NCI-H2171 treated with DMSO at 0.1 percent for 48 hours (cell line): ENCODE results near the gene ANKRD13C.
"Not testable (repeated sequence)": the region's sequence is repeated elsewhere in the genome, so short reads cannot be mapped to it uniquely, and the experiment has no call there.

Experiments
- DNase-seq: peaks from one replicate; lab custom pipeline; 2025; lab: John Stamatoyannopoulos, UW

The ANKRD13C gene

DNA sequence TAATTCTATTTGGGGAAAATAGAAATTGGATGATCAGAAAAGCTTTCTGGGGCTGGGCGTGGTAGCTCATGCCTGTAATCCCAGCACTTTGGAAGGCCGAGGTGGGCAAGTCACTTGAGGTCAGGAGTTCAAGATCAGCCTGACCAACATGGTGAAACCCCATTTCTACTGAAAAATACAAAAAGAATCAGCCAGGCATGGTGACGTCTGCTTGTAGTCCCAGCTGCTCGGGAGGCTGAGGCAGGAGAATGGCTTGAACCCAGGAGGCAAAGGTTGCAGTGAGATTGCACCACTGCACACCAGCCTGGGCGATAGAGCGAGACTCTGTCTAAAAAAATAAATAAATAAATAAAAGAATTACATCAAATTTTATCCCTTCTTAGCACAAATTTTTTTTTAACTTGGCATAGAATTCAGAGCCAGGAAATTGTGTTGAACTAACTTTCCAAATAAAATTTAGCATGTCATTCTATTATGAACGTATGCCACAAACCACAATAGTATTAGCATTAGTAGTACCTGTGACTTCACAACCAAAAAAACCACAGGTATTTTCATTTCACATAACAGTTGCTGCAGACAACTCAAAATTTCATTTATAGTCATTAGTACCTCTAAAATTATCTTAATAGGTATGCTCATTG, 4.5 kb upstream of the ANKRD13C start:
- DNase-seq, result no peak

- no peak for DNase-seq
These were observed 1.4 kb upstream of the ANKRD13C start for GRCh38 chr1:70355920-70356319.

GRCh38 chr1:70355111-70355407, 537 bp upstream of the ANKRD13C start:
- no peak for DNase-seq

GRCh38 chr1:70353601-70354331, 756 bp downstream of the ANKRD13C start:
- peak; percentile 54 for DNase-seq

GRCh38 chr1:70353044-70353443, 1.5 kb downstream of the ANKRD13C start:
- DNase-seq, result no peak

- not testable (repeated sequence) for DNase-seq
These were observed 4.7 kb downstream of the ANKRD13C start for GRCh38 chr1:70349799-70350198.

DNA sequence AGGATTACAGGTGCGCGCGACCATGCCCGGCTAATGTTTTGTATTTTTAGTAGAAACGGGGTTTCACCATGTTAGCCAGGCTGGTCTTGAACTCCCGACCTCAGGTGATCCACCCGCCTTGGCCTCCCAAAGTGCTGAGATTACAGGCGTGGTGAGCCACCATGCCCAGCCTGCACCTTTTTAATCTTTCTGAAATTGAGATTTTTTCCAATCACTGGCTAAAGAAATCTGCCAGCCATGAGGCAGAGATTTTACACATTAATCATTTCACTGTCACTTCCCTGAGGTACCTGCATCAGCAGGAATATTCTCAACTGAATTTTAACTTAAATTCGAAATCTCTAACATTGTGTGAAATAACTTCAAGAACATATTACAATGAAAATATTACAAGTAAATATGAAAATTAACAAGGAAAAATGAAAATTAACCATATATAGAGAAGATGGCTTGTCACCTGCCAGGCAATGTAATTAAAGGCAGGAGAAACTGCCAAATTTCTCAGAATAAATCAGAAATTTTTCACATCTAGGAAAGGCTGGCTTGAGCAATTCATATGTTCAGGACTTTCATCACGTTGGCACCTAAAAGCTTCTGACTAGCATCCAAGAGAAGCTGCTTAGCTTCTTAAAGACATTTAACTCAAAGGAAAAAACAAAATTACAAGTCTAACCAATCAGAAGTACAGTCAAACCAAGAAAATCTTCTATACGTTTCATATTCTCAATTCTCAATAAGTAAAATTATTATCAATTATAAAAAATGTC, 5.9 kb downstream of the ANKRD13C start:
- no peak for DNase-seq

GRCh38 chr1:70339644-70340043, 14.9 kb downstream of the ANKRD13C start:
- not testable (repeated sequence) for DNase-seq

- no peak for DNase-seq
These were observed 18.5 kb downstream of the ANKRD13C start for GRCh38 chr1:70336050-70336449.

GRCh38 chr1:70334436-70334835, 20.1 kb downstream of the ANKRD13C start:
- DNase-seq, result no peak

- no peak for DNase-seq
These were observed 21.3 kb downstream of the ANKRD13C start for GRCh38 chr1:70333245-70333644.

DNA sequence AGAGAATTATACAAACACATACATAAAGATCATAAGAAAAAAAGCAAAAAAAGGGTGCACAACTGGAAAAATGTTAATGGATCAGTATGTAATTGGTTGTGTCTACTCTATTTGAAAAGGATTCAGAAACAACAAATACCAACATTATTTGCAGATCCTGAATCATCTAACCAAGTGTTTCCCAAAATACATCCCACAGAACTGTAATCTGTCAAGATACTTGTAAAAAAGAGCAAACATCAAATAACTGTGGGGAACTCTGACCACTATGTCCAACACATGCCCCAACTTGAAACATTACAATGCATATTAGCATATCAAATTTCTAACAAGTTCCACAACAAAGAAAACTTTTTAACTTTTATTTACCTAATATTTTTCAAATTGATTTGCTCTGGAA, 22.6 kb downstream of the ANKRD13C start:
- no peak for DNase-seq

GRCh38 chr1:70327306-70328076, 27.0 kb downstream of the ANKRD13C start:
- DNase-seq, result no peak

- DNase-seq, result no peak
These were observed 29.8 kb downstream of the ANKRD13C start for GRCh38 chr1:70324683-70325082.

DNA sequence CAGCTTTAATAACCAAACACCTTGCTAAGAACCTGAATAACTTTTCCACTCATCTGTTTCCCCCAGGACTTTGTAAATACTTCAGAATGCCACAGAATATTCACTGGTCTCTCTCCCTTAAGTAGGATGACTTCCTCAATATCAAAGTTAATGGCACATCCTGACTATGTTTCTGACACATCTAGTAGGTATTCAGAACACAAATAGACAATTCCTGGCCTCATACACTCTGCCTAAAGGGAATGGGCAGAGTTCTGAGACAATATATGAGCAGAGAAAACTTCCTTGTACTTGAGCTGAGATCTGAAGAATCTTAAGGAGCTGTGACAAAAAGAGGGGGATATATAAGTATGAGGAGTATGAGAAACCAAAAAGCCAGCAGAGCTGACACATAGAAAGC, 34.8 kb downstream of the ANKRD13C start:
- DNase-seq, result no peak

DNA sequence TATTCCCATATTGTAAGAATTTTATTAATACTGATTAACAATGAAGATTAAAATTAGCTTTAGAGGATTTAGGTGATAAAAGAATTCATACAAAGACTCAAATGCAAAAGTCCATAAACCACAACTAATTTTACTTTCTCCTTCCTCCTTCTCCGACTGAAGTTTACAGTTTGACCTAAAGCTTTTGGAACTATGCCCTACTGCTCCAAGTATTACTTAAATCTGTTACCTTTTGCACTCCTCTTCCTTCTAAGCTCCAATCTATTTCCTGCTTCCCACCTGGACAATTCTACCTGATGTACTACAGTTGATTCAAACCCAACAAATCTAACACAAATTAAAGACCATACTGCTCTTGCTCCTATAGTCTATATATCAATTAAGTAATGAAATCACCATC, 36.3 kb downstream of the ANKRD13C start:
- no peak for DNase-seq

DNA sequence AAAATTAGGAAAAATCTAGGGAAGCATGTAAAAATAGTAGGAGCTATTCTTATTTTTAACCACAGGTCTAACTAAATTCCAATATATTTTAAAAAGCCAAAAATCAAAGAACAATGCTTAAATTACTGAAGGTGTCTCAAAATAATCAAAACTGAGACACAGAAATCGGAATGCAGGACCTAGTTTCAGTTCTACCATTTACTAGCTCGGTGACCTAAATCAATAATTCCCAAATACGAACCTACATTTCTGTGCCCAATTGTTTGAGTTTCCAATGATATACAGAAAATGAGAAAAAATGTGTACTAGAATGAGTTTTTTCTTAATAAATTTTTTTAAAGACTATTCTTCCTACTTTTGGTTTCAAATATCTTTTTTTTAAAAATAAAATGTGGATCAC, 37.4 kb downstream of the ANKRD13C start:
- no peak for DNase-seq

DNA sequence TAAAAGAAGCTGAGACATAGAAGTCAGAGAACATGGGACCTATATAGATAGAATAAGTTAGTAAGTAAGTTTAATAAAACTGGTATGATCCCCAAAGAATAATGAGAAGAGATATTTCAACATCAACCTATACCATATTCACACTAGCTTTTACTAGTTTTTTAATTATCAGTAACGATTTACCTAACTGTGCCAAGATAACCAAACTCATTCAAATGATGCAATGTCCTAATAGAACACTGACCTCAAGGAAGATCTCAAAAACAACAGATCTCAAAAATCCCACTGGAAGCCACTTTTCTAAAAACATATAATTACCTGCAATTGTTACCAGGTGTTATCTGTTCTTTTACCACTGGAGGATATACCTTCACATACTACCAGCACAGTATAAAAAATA, 38.7 kb downstream of the ANKRD13C start:
- DNase-seq, result no peak

DNA sequence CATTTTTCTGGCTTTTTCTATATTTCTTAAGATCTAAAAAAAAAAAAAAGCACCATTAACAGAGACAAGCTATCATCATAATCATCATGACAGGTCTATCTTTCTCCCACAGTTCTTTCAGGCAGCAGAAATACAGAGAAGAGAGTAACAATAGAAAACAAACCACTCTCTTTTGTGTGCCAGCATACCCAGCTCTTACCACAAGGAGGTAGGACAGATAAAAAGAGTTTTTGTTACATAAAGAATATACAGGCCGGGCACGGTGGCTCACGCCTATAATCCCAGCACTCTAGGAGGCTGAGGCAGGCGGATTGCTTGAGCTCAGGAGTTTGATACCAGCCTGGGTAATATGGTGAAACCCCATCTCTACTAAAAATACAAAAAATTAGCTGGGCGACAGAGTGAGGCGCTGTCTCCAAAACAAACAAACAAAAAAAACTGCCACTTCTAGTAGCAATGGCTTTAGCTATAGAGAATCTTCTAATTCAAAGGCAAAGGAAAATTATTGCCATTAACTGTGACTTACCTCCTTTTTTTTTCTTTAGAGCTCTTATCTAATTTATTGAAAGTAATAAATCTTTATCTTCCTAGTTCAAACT, 39.7 kb downstream of the ANKRD13C start:
- DNase-seq, result no peak

DNA sequence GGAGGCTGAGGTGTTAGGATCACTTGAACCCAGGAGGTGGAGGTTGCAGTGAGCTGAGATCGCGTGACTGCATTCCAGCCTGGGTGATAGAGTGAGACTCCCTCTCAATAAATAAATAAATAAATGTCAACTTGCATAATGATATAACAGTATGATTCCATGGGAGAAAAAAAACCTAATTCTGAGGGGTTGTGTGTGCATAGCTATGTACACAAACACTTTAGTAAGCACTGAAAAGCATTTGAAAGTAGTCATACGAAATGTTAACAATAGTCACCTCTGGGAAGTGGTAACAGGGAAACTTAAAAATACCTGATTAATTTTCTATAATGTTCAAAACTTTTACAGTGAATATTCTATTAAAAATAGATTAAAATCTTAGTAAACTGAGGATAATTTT, 43.2 kb downstream of the ANKRD13C start:
- DNase-seq, result no peak

- DNase-seq, result no peak
These were observed 55.0 kb downstream of the ANKRD13C start for GRCh38 chr1:70299472-70299871.

GRCh38 chr1:70295749-70296148, 58.8 kb downstream of the ANKRD13C start:
- DNase-seq, result no peak
